ENCODE measurements around the gene NACC1.

NACC1 gene

DNA sequence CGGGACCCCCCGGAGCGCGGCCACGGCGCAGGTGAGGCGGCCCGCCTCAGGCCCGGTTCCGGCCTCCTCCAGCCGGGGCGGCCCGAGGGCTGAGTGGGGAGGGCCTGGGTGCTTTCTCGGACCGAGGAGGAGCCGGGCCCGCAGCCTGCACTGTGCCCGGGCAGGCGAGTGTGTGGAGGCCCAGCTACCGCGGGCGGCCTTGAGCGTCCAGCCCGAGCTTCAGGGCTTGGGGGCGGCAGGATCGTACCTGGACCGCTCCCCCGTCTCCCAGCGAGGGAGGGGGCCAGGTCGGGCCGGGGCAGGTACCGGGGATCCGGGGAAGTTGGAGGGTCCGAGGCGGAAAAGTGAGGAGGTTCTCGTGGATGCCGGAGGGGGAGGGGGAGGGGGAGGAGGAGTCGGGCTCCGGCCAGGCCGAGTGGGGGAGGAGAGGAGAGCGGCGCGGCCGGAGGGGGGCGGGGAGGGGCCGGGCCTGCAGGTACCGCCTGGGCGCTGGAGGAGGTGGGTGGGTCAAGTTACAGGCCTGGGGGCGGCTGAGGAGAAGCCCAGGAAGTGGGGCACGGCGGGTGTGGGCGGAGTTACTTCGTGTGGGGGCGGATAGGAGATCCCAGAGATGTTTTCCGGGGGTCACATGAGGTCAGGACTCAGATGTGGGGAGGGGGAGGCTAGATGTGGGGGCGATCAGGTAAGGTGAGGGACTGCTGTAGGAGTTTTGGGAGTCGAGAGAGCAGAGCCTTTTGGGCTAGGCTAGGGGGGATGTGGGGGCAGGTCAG lies 545 bp downstream of the NACC1 start (continued):
- TF ChIP-seq, protein P1, sequence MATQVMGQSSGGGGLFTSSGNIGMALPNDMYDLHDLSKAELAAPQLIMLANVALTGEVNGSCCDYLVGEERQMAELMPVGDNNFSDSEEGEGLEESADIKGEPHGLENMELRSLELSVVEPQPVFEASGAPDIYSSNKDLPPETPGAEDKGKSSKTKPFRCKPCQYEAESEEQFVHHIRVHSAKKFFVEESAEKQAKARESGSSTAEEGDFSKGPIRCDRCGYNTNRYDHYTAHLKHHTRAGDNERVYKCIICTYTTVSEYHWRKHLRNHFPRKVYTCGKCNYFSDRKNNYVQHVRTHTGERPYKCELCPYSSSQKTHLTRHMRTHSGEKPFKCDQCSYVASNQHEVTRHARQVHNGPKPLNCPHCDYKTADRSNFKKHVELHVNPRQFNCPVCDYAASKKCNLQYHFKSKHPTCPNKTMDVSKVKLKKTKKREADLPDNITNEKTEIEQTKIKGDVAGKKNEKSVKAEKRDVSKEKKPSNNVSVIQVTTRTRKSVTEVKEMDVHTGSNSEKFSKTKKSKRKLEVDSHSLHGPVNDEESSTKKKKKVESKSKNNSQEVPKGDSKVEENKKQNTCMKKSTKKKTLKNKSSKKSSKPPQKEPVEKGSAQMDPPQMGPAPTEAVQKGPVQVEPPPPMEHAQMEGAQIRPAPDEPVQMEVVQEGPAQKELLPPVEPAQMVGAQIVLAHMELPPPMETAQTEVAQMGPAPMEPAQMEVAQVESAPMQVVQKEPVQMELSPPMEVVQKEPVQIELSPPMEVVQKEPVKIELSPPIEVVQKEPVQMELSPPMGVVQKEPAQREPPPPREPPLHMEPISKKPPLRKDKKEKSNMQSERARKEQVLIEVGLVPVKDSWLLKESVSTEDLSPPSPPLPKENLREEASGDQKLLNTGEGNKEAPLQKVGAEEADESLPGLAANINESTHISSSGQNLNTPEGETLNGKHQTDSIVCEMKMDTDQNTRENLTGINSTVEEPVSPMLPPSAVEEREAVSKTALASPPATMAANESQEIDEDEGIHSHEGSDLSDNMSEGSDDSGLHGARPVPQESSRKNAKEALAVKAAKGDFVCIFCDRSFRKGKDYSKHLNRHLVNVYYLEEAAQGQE (tag by site-specific recombination; IDR thresholded peaks at IDR 0.05): no peak
- TF ChIP-seq, protein P2, sequence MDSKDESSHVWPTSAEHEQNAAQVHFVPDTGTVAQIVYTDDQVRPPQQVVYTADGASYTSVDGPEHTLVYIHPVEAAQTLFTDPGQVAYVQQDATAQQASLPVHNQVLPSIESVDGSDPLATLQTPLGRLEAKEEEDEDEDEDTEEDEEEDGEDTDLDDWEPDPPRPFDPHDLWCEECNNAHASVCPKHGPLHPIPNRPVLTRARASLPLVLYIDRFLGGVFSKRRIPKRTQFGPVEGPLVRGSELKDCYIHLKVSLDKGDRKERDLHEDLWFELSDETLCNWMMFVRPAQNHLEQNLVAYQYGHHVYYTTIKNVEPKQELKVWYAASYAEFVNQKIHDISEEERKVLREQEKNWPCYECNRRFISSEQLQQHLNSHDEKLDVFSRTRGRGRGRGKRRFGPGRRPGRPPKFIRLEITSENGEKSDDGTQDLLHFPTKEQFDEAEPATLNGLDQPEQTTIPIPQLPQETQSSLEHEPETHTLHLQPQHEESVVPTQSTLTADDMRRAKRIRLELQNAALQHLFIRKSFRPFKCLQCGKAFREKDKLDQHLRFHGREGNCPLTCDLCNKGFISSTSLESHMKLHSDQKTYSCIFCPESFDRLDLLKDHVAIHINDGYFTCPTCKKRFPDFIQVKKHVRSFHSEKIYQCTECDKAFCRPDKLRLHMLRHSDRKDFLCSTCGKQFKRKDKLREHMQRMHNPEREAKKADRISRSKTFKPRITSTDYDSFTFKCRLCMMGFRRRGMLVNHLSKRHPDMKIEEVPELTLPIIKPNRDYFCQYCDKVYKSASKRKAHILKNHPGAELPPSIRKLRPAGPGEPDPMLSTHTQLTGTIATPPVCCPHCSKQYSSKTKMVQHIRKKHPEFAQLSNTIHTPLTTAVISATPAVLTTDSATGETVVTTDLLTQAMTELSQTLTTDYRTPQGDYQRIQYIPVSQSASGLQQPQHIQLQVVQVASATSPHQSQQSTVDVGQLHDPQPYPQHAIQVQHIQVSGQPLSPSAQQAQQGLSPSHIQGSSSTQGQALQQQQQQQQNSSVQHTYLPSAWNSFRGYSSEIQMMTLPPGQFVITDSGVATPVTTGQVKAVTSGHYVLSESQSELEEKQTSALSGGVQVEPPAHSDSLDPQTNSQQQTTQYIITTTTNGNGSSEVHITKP (tag by site-specific recombination; IDR thresholded peaks at IDR 0.05): peak; percentile 42; the same call in 1 of the 2 replicates
- TF ChIP-seq YY1 (tag by site-specific recombination; IDR thresholded peaks at IDR 0.05): no peak
- TF ChIP-seq ZBTB21 (tag by site-specific recombination; IDR thresholded peaks at IDR 0.05): no peak
- no peak for TF ChIP-seq ZNF274 (IDR thresholded peaks at IDR 0.05; ENCODE audit: low read length)
- no peak for TF ChIP-seq ZNF274 (tag by site-specific recombination; IDR thresholded peaks at IDR 0.05; ENCODE audit: borderline replicate concordance)
- no peak for TF ChIP-seq ZNF248 (tag by site-specific recombination; IDR thresholded peaks at IDR 0.05)
- no peak for TF ChIP-seq ZNF175 (tag by site-specific recombination; IDR thresholded peaks at IDR 0.05)
- no peak for TF ChIP-seq ZNF677 (tag by site-specific recombination; IDR thresholded peaks at IDR 0.05)
- peak; percentile 67 for TF ChIP-seq KLF9 (tag by site-specific recombination; IDR thresholded peaks at IDR 0.05; ENCODE audit: low read depth)
- no peak for TF ChIP-seq ZNF174 (tag by site-specific recombination; IDR thresholded peaks at IDR 0.05)
- TF ChIP-seq ZFP41 (tag by site-specific recombination; IDR thresholded peaks at IDR 0.05; ENCODE audit: borderline replicate concordance): no peak
- no peak for TF ChIP-seq ZNF354C (tag by site-specific recombination; IDR thresholded peaks at IDR 0.05; ENCODE audit: borderline replicate concordance, low read depth)
- TF ChIP-seq ZNF169 (tag by site-specific recombination; IDR thresholded peaks at IDR 0.05): no peak
- TF ChIP-seq ZNF76 (tag by site-specific recombination; IDR thresholded peaks at IDR 0.05; ENCODE audit: borderline replicate concordance, low read depth): peak; percentile 50; the same call in 1 of the 2 replicates
- no peak for TF ChIP-seq ZNF223 (tag by site-specific recombination; IDR thresholded peaks at IDR 0.05)
- no peak for TF ChIP-seq SCRT2 (tag by site-specific recombination; IDR thresholded peaks at IDR 0.05)
- no peak for TF ChIP-seq TCF7L2 (IDR thresholded peaks at IDR 0.05; ENCODE audit: borderline replicate concordance, low read depth, low read length)
- no peak; the same call in none of the 2 replicates for TF ChIP-seq ZEB2 (tag by site-specific recombination; IDR thresholded peaks at IDR 0.05)
- no peak for TF ChIP-seq ZNF837 (tag by site-specific recombination; IDR thresholded peaks at IDR 0.05)
- TF ChIP-seq ZNF521 (tag by site-specific recombination; IDR thresholded peaks at IDR 0.05): no peak
- TF ChIP-seq, protein P3, sequence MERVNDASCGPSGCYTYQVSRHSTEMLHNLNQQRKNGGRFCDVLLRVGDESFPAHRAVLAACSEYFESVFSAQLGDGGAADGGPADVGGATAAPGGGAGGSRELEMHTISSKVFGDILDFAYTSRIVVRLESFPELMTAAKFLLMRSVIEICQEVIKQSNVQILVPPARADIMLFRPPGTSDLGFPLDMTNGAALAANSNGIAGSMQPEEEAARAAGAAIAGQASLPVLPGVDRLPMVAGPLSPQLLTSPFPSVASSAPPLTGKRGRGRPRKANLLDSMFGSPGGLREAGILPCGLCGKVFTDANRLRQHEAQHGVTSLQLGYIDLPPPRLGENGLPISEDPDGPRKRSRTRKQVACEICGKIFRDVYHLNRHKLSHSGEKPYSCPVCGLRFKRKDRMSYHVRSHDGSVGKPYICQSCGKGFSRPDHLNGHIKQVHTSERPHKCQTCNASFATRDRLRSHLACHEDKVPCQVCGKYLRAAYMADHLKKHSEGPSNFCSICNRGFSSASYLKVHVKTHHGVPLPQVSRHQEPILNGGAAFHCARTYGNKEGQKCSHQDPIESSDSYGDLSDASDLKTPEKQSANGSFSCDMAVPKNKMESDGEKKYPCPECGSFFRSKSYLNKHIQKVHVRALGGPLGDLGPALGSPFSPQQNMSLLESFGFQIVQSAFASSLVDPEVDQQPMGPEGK (tag by site-specific recombination; IDR thresholded peaks at IDR 0.05): peak; percentile 94
- TF ChIP-seq ZNF660 (tag by site-specific recombination; IDR thresholded peaks at IDR 0.05): no peak
- no peak for TF ChIP-seq ZNF121 (tag by site-specific recombination; IDR thresholded peaks at IDR 0.05)
- TF ChIP-seq, protein P4, sequence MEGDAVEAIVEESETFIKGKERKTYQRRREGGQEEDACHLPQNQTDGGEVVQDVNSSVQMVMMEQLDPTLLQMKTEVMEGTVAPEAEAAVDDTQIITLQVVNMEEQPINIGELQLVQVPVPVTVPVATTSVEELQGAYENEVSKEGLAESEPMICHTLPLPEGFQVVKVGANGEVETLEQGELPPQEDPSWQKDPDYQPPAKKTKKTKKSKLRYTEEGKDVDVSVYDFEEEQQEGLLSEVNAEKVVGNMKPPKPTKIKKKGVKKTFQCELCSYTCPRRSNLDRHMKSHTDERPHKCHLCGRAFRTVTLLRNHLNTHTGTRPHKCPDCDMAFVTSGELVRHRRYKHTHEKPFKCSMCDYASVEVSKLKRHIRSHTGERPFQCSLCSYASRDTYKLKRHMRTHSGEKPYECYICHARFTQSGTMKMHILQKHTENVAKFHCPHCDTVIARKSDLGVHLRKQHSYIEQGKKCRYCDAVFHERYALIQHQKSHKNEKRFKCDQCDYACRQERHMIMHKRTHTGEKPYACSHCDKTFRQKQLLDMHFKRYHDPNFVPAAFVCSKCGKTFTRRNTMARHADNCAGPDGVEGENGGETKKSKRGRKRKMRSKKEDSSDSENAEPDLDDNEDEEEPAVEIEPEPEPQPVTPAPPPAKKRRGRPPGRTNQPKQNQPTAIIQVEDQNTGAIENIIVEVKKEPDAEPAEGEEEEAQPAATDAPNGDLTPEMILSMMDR (tag by site-specific recombination; IDR thresholded peaks at IDR 0.05): no peak; the same call in 1 of the 2 replicates
- no peak for TF ChIP-seq ZBTB1 (tag by site-specific recombination; IDR thresholded peaks at IDR 0.05)
- TF ChIP-seq, protein P5, sequence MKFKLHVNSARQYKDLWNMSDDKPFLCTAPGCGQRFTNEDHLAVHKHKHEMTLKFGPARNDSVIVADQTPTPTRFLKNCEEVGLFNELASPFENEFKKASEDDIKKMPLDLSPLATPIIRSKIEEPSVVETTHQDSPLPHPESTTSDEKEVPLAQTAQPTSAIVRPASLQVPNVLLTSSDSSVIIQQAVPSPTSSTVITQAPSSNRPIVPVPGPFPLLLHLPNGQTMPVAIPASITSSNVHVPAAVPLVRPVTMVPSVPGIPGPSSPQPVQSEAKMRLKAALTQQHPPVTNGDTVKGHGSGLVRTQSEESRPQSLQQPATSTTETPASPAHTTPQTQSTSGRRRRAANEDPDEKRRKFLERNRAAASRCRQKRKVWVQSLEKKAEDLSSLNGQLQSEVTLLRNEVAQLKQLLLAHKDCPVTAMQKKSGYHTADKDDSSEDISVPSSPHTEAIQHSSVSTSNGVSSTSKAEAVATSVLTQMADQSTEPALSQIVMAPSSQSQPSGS (tag by site-specific recombination; IDR thresholded peaks at IDR 0.05; ENCODE audit: low read depth): no peak
- TF ChIP-seq ZNF114 (tag by site-specific recombination; IDR thresholded peaks at IDR 0.05): no peak
